ENCODE data around the gene THOC1.

- TF ChIP-seq CTCF (IDR thresholded peaks at IDR 0.05) (no peak), POLR2A (IDR thresholded peaks at IDR 0.05) (no peak)
Measured at GRCh38 chr18:292271-292670, 24.4 kb upstream of the THOC1 start.
